ENCODE data around the gene TPM3. TPM values are rescaled to one million over a fixed set of nuclear protein-coding genes. Genes with fewer than 3 reads are reported as not detected.
"Not testable (repeated sequence)": the region's sequence is repeated elsewhere in the genome, so short reads cannot be mapped to it uniquely, and the experiment has no call there.

TPM3 gene
- total and polyA plus RNA-seq, 7 donors, result 68.1 to 456 (median 175) TPM

DNA sequence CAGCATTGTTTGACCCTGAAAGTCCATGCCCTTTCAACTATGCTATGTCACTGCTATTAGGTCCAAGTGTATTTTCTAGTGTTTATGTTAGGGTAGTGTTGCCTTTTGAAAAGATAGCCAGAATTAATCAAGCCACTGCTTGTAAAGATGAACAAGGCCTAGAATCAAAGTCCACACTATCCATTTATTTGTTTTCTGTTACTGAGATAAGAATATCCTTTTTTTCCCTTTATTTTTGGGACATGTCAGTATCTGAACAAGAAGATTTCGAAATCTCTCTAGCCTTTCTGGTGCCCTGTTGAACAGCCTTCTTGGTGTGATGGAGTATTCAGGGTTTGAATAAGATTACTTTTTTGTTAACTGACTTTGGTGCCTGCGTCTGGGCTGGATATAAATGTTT lies 45.5 kb upstream of the TPM3 start:
- Histone ChIP-seq H3K36me3 (peaks cover 38 to 90% (median 65%) of the 10 kb centered on the region in 4 donors), H3K9me3 (no peaks in the 10 kb centered on the region), H3K4me1 (no peaks in the 10 kb centered on the region), H3K27ac (no peak overlapping the region), H3K4me3 (no peak overlapping the region), H3K27me3 (no peaks in the 10 kb centered on the region)
- 96% methylated on average over 2 of the region's 2 CpGs for WGBS, 2 donors
- TF ChIP-seq EP300 (IDR thresholded peaks at IDR 0.05), result no peak
- no peak for TF ChIP-seq POLR2AphosphoS5 (IDR thresholded peaks at IDR 0.05)
- no peak for TF ChIP-seq POLR2A (IDR thresholded peaks at IDR 0.05)
- TF ChIP-seq, protein P1, sequence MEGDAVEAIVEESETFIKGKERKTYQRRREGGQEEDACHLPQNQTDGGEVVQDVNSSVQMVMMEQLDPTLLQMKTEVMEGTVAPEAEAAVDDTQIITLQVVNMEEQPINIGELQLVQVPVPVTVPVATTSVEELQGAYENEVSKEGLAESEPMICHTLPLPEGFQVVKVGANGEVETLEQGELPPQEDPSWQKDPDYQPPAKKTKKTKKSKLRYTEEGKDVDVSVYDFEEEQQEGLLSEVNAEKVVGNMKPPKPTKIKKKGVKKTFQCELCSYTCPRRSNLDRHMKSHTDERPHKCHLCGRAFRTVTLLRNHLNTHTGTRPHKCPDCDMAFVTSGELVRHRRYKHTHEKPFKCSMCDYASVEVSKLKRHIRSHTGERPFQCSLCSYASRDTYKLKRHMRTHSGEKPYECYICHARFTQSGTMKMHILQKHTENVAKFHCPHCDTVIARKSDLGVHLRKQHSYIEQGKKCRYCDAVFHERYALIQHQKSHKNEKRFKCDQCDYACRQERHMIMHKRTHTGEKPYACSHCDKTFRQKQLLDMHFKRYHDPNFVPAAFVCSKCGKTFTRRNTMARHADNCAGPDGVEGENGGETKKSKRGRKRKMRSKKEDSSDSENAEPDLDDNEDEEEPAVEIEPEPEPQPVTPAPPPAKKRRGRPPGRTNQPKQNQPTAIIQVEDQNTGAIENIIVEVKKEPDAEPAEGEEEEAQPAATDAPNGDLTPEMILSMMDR (IDR thresholded peaks at IDR 0.05), result no peak
- intact Hi-C loops (cut with DNase I), result no loop called here
- no peak for DNase-seq

DNA sequence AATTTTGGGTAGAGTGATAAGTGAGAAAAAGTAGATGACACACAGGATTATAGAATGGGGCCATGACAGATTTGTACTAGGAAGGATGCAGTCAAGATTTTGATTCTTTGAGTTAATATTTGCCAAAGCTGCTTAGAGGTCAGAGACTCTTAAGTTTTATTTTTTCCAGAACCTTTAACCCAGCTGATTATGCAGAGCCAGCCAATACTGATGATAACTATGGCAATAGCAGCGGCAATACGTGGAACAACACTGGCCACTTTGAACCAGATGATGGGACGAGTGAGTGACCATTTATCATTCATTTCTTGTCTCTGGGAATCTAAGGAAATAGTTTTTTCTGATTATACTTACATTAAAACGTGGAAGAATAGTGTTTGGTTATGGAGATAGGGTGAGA lies 45.0 kb upstream of the TPM3 start:
- no peaks in the 10 kb centered on the region for H3K4me1 ChIP-seq
- H3K9me3 ChIP-seq, result no peaks in the 10 kb centered on the region
- H3K4me3 ChIP-seq, result no peak overlapping the region
- H3K27me3 ChIP-seq, result no peaks in the 10 kb centered on the region
- H3K36me3 ChIP-seq, result peaks cover 37 to 90% (median 64%) of the 10 kb centered on the region in 4 donors
- TF ChIP-seq EP300 (IDR thresholded peaks at IDR 0.05) (no peak), POLR2A (IDR thresholded peaks at IDR 0.05) (no peak), POLR2AphosphoS5 (IDR thresholded peaks at IDR 0.05) (no peak)
- TF ChIP-seq, protein P1 (IDR thresholded peaks at IDR 0.05), result no peak
- no peak for DNase-seq
- intact Hi-C loops (cut with DNase I), result no loop called here
- H3K27ac ChIP-seq, result no peak overlapping the region
- WGBS, 2 donors, result 90 to 92% methylated on average over 4 of the region's 4 CpGs

DNA sequence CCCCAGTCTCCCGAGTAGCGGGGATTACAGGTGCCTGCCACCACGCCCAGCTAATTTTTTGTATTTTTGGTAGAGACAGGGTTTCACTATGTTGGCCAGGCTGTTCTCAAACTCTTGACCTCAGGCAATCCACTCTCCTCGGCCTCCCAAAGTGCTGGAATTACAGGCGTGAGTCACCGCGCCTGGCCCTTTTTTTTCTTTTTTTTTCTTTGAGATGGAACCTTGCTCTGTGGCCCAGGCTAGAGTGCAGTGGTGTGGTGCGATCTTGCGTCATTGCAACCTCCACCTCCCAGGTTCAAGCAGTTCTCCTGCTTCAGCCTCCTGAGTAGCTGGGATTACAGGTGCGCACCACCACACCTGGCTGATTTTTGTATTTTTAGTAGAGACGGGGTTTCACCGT lies 41.2 kb upstream of the TPM3 start:
- intact Hi-C loops (cut with DNase I); DNase-seq; H3K27me3 ChIP-seq; H3K4me1 ChIP-seq; H3K4me3 ChIP-seq; H3K9me3 ChIP-seq; H3K27ac ChIP-seq: not testable (repeated sequence)
- H3K36me3 ChIP-seq, result peaks cover 42 to 100% (median 78%) of the 10 kb centered on the region in 4 donors
- 93 to 97% methylated on average over 12 of the region's 12 CpGs for WGBS, 2 donors

DNA sequence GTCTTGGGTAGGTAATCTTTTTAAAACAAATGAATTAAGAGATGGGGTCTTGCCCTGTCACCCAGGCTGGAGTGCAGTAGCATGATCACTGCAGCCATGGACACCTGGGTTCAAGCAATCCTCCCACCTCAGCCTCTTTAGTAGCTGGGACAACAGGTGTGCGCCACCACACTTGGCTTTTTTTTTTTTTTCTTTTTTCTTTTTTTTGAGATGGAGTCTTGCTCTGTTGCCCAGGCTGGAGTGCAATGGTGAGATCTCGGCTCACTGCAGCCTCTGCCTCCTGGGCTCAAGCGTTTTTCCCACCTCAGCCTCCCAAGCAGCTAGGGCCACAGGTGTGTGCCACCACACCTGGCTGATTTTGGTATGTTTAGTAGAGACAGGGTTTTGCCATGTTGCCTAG lies 39.2 kb upstream of the TPM3 start:
- H3K4me3 ChIP-seq; intact Hi-C loops (cut with DNase I); H3K27me3 ChIP-seq; H3K27ac ChIP-seq; H3K9me3 ChIP-seq; DNase-seq; H3K4me1 ChIP-seq: not testable (repeated sequence)
- H3K36me3 ChIP-seq, result peaks cover 28 to 100% (median 69%) of the 10 kb centered on the region in 4 donors
- 99% methylated on average over 3 of the region's 3 CpGs for WGBS, 2 donors

DNA sequence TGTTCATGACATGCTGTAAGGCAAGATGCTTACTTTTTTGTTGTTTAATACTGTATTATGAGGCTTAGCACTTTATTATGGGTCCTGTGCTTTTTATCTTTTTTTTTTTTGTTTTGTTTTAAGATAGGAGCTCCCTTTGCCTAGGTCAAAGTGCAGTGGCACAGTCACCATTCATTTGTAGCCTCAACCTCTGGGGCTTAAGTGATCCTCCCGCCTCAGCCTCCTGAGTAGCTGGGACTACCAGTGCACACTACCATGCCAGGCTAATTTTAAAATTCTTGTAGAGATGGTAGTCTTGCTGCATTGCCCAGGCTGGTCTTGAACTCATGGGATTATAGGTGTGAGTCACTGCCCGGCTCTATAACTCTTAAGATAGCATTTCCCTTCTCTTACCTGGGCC lies 33.5 kb upstream of the TPM3 start:
- Histone ChIP-seq H3K4me1 (peaks cover 0 to 37% (median 31%) of the 10 kb centered on the region in 4 donors), H3K27me3 (no peaks in the 10 kb centered on the region), H3K4me3 (no peak overlapping the region), H3K27ac (no peak overlapping the region), H3K36me3 (peaks cover 4 to 58% (median 29%) of the 10 kb centered on the region in 4 donors), H3K9me3 (no peaks in the 10 kb centered on the region)
- intact Hi-C loops (cut with DNase I), result no loop called here
- DNase-seq, result no peak
- 96 to 97% methylated on average over 2 of the region's 2 CpGs for WGBS, 2 donors
- TF ChIP-seq EP300 (IDR thresholded peaks at IDR 0.05), result no peak
- TF ChIP-seq, protein P1 (IDR thresholded peaks at IDR 0.05), result no peak
- no peak for TF ChIP-seq POLR2A (IDR thresholded peaks at IDR 0.05)
- TF ChIP-seq POLR2AphosphoS5 (IDR thresholded peaks at IDR 0.05), result no peak

DNA sequence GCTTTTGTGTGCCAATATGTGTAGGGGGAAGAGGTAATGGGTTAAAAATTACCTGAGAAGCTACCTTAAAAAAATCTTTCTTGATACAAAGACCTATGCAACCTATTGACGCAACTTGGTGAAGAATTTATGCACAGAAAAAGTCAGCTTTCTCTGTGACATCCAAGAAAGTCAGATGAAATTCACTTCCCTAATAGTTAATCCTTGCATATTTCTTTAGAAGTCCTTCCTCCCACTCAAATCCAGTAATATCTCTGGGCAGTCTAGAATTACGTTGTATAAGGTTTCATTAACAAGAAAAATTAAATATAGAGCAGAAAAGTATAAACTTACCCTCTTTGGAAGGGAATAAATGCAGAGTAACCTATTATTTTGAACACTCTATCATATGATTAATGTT lies 31.7 kb upstream of the TPM3 start:
- Histone ChIP-seq H3K4me1 (peaks cover 0 to 48% (median 42%) of the 10 kb centered on the region in 4 donors), H3K36me3 (peaks cover 0 to 42% (median 13%) of the 10 kb centered on the region in 4 donors), H3K9me3 (no peaks in the 10 kb centered on the region), H3K4me3 (no peak overlapping the region), H3K27me3 (no peaks in the 10 kb centered on the region), H3K27ac (no peak overlapping the region)
- TF ChIP-seq, protein P1 (IDR thresholded peaks at IDR 0.05), result no peak
- TF ChIP-seq POLR2A (IDR thresholded peaks at IDR 0.05), result no peak
- TF ChIP-seq POLR2AphosphoS5 (IDR thresholded peaks at IDR 0.05), result no peak
- no peak for TF ChIP-seq EP300 (IDR thresholded peaks at IDR 0.05)
- 76 to 80% methylated on average over 2 of the region's 2 CpGs for WGBS, 2 donors
- DNase-seq, result no peak
- intact Hi-C loops (cut with DNase I), result no loop called here

Measured in sigmoid colon (tissue), 7 donors.